HepG2 (cell line): Measurements from ENCODE around the gene CIT. TPM values are rescaled to one million over a fixed set of nuclear protein-coding genes. Genes with fewer than 3 reads are reported as not detected.

Experiments
- ARID2 ChIP-seq: sonication (generic); formaldehyde crosslinking; IDR thresholded peaks from 2 replicates; pipeline ENCODE4 v1.8.1; 2022; ENCODE audit warnings: mild to moderate bottlenecking, missing genetic modification reagents, borderline replicate concordance
- ATF4 ChIP-seq, 2 experiments: fragments of 450-650 bp in 1 of 2; sonication (generic) in 1 of 2; formaldehyde crosslinking; IDR thresholded peaks; 2 replicates each; pipeline versions ENCODE4 v1.5.0 to v1.8.0; 2020 to 2022; ENCODE audit warnings: mild to moderate bottlenecking in 1 of 2, missing genetic modification reagents in 1 of 2
- CHD2 ChIP-seq: IDR thresholded peaks from 2 replicates; pipeline ENCODE4 v1.6.1; 2011; ENCODE audit warnings: low read depth, low read length, improper control_type of control experiment
- ELF3 ChIP-seq: IDR thresholded peaks from 2 replicates; pipeline ENCODE4 v1.6.1; 2016; ENCODE audit warnings: missing genetic modification reagents, missing compliant biosample characterization
- GABPA ChIP-seq, 2 experiments: IDR thresholded peaks; 2 replicates each; pipeline ENCODE4 v1.6.1; 2011 to 2016; ENCODE audit warnings: low read depth in 2 of 2, low read length in 1 of 2, missing biosample characterization in 1 of 2, missing genetic modification characterization in 1 of 2
- MIXL1 ChIP-seq: IDR thresholded peaks from 2 replicates; pipeline ENCODE4 v1.6.1; 2016
- PRDM15 ChIP-seq: sonication (generic); formaldehyde crosslinking; IDR thresholded peaks from 2 replicates; pipeline ENCODE4 v1.4.0; 2020; ENCODE audit warnings: missing genetic modification reagents
- REXO4 ChIP-seq: sonication (generic); formaldehyde crosslinking; IDR thresholded peaks from 2 replicates; pipeline ENCODE4 v1.8.0; 2022; ENCODE audit warnings: missing genetic modification reagents, mild to moderate bottlenecking, borderline replicate concordance
- RORA ChIP-seq: sonication (generic); formaldehyde crosslinking; IDR thresholded peaks from 2 replicates; pipeline ENCODE4 v1.5.0; 2020; ENCODE audit warnings: mild to moderate bottlenecking, missing genetic modification reagents, moderate library complexity
- SOX13 ChIP-seq, 3 experiments: fragments of 450-650 bp in 1 of 3; sonication (generic) in 1 of 3; formaldehyde crosslinking in 1 of 3; IDR thresholded peaks in 2 of 3; conservative IDR thresholded peaks in 1 of 3; 2 replicates each; pipeline versions ENCODE4 v1.5.0 to v1.6.1; 2016 to 2020; ENCODE audit warnings: antibody characterized with exemption in 1 of 3, mild to moderate bottlenecking in 1 of 3, missing compliant biosample characterization in 1 of 3, missing genetic modification reagents in 1 of 3, moderate library complexity in 1 of 3
- ZNF879 ChIP-seq: sonication (generic); formaldehyde crosslinking; IDR thresholded peaks from 2 replicates; pipeline ENCODE4 v1.8.1; 2023; ENCODE audit warnings: missing genetic modification reagents
- ZXDC ChIP-seq: sonication (generic); formaldehyde crosslinking; IDR thresholded peaks from 2 replicates; pipeline ENCODE4 v1.5.0; 2020; ENCODE audit warnings: mild to moderate bottlenecking, missing genetic modification reagents
- polyA plus RNA-seq, 8 experiments: library from polyadenylated mRNA; depleted of rRNA in 3 of 8; stranded (reverse) in 7 of 8; unstranded in 1 of 8; fragments of >200 nt; fragmentation: Illumina TruSeq in 4 of 8; extraction: Trizol in 4 of 8; gene quantifications; 2 replicates each; pipeline versions ENCODE4 v1.2.1 to v1.2.3, GENCODE V29; 2011 to 2016; ENCODE audit warnings: low read depth in 4 of 8, missing spikeins in 1 of 8, mixed read lengths in 1 of 8; ENCODE audit not compliant: insufficient read depth in 1 of 8
- total RNA-seq, 5 experiments: library from RNA; depleted of rRNA; stranded (reverse); fragments of >200 nt; fragmentation: Illumina TruSeq; extraction: Trizol; gene quantifications; 2 replicates each; pipeline ENCODE4 v1.2.3, GENCODE V29; 2016; ENCODE audit warnings: low read depth in 1 of 5
- TF ChIP-seq, protein P1 (sequence below): sonication (generic); formaldehyde crosslinking; IDR thresholded peaks from 2 replicates; pipeline ENCODE4; 2020; ENCODE audit warnings: missing genetic modification reagents, mild to moderate bottlenecking, borderline replicate concordance
- TF ChIP-seq, protein P2 (sequence below): sonication (generic); IDR thresholded peaks from 2 replicates; pipeline ENCODE4 v1.6.1; 2016; ENCODE audit warnings: low read depth, borderline replicate concordance
- TF ChIP-seq, protein P3 (sequence below): IDR thresholded peaks from 2 replicates; pipeline ENCODE4 v1.6.1; 2016; ENCODE audit warnings: low read depth, borderline replicate concordance

Gene CIT
- total and polyA plus RNA-seq, 2 of the 13 experiments (the other 11 are each of a cell fraction or from before 2014, with no cell fraction given): 7.7 to 11.7 TPM

DNA sequence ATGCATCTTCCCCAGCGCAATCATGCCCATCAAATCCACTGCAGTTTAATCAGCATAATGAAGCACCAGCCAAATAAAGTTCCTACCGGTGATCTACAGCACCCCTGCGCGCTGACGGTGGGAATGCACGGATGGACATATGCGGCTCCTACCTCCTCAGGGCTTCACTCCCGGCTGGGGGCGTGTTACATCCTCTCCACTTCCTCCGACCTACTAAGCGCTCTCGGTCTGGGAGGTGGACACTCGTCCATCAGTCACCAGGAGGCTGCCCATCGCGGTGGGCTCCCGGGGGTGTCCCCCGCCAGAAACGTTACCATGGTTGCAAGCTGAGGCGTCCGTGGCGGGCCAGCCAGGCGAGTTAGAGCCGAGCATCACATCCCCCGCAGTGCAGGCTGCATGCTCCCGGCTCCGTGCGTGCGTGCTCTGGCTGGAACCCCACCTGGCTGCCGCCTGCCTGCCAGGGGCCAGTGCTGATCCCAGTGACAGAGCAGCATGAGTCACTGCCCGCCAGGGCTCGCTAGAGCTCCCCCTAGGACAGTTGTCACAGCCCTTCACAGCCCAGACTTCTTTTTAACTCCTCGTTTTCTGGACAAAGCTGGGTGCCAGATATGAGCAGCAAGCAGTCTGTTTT lies 73.0 kb downstream of the CIT start (continued):
- TF ChIP-seq, protein P1, sequence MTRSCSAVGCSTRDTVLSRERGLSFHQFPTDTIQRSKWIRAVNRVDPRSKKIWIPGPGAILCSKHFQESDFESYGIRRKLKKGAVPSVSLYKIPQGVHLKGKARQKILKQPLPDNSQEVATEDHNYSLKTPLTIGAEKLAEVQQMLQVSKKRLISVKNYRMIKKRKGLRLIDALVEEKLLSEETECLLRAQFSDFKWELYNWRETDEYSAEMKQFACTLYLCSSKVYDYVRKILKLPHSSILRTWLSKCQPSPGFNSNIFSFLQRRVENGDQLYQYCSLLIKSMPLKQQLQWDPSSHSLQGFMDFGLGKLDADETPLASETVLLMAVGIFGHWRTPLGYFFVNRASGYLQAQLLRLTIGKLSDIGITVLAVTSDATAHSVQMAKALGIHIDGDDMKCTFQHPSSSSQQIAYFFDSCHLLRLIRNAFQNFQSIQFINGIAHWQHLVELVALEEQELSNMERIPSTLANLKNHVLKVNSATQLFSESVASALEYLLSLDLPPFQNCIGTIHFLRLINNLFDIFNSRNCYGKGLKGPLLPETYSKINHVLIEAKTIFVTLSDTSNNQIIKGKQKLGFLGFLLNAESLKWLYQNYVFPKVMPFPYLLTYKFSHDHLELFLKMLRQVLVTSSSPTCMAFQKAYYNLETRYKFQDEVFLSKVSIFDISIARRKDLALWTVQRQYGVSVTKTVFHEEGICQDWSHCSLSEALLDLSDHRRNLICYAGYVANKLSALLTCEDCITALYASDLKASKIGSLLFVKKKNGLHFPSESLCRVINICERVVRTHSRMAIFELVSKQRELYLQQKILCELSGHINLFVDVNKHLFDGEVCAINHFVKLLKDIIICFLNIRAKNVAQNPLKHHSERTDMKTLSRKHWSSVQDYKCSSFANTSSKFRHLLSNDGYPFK (CRISPR knock-in tag): no peak
- no peak for TF ChIP-seq SOX13 (IDR thresholded peaks at IDR 0.05)
- TF ChIP-seq SOX13 (CRISPR knock-in tag; conservative IDR thresholded peaks at IDR 0.05 in 1 of 2, IDR thresholded peaks at IDR 0.05 in 1 of 2): no peak
- TF ChIP-seq, protein P2, sequence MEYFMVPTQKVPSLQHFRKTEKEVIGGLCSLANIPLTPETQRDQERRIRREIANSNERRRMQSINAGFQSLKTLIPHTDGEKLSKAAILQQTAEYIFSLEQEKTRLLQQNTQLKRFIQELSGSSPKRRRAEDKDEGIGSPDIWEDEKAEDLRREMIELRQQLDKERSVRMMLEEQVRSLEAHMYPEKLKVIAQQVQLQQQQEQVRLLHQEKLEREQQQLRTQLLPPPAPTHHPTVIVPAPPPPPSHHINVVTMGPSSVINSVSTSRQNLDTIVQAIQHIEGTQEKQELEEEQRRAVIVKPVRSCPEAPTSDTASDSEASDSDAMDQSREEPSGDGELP: no peak
- TF ChIP-seq PRDM15 (CRISPR knock-in tag): no peak
- TF ChIP-seq GABPA (IDR thresholded peaks at IDR 0.05; ENCODE audit: low read depth, low read length): no peak
- TF ChIP-seq GABPA (CRISPR knock-in tag; IDR thresholded peaks at IDR 0.05; ENCODE audit: low read depth): no peak
- TF ChIP-seq ATF4 (CRISPR knock-in tag; IDR thresholded peaks at IDR 0.05): no peak
- TF ChIP-seq REXO4: no peak
- no peak for TF ChIP-seq ELF3 (CRISPR knock-in tag)
- no peak for TF ChIP-seq ZNF879
- TF ChIP-seq MIXL1 (CRISPR knock-in tag): no peak
- TF ChIP-seq RORA (CRISPR knock-in tag): no peak
- TF ChIP-seq ZXDC (CRISPR knock-in tag): no peak
- TF ChIP-seq CHD2: no peak
- TF ChIP-seq, protein P3, sequence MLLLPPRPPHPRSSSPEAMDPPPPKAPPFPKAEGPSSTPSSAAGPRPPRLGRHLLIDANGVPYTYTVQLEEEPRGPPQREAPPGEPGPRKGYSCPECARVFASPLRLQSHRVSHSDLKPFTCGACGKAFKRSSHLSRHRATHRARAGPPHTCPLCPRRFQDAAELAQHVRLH (CRISPR knock-in tag): 0 out of 2 replicates have a peak, but pooled peaks have one; percentile 29
- TF ChIP-seq ARID2: no peak
